NAMALWA (cell line): ENCODE measurements around the gene TUBB4B.

ENCODE experiments used
- DNase-seq: peaks from one replicate; pipeline ENCODE4 v3.0.0-alpha.2; 2015; ENCODE audit warnings: low spot score

TUBB4B gene

GRCh38 chr9:137240841-137241489 lies at the start of gene TUBB4B:
Gene TUBB4B, plus strand, starts transcription at chr9:137241287. Its CDS starts 74 bp downstream, at chr9:137241361.
- peak; percentile 100 for DNase-seq

- no peak for DNase-seq
Observed at GRCh38 chr9:137191691-137192447, 49.2 kb upstream of the TUBB4B start.

- DNase-seq: no peak
Observed at GRCh38 chr9:137192448-137192780, 48.7 kb upstream of the TUBB4B start.

- no peak for DNase-seq
Observed at GRCh38 chr9:137192859-137193258, 48.2 kb upstream of the TUBB4B start.

GRCh38 chr9:137193771-137194170 lies 47.3 kb upstream of the TUBB4B start:
- no peak for DNase-seq

- DNase-seq: no peak
Observed at GRCh38 chr9:137194388-137194787, 46.7 kb upstream of the TUBB4B start.

DNA sequence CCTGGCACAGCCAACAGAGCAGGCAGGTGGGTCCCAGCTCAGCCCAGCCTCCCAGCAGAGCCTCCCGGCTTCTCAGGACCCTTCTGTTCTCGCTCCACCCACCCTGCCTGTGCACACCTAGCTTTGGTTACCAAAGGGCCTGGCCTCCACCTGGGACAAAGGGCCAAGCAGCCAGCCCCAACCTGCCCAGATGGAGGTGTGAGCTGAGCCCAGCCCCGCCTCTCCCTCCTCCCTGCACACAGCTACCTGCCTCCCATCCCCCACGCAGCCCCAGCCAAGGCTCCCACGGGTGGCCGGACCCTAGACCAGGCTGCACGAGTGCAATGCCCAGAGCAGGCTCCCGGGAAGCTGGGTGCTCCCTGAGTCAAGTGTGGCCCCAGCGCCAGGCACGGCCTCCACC lies 46.2 kb upstream of the TUBB4B start:
- DNase-seq: no peak

DNA sequence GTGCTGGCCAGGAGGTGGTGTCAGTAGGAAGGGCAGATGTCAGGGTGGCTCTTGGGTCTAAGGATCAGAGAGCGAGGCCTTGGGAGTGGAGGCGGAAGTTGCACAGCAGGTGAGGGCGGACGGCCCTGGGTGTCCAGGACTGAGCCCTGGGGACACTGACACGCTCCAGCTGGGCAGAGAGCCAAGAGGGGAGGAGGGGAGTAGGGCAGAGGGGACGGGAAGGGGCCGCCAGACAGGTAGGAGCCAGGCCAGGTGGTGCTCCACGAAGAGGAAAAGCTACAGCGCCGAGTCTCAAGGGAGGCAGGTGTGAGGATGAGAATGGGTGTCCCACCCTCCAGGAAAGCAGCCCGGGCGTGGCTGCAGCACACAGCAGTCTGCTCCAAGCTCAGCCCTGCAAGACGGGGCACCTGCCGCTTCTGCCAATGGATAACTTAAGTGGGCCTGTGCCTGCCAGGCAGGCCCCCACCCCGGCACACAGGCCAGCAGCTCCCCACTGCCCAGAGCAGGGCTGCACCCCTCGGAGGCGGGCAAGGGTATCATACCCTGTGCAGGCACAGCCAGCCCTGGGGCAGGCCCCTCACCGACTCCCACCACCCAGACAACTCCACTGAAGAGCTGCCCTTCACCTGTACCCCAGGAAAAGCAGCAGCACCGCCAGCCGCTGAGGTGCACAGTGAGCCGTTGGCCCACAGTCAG lies 45.4 kb upstream of the TUBB4B start:
- DNase-seq: no peak

- DNase-seq: no peak
Observed at GRCh38 chr9:137198051-137198901, 42.8 kb upstream of the TUBB4B start.

- no peak for DNase-seq
Observed at GRCh38 chr9:137198902-137199283, 42.2 kb upstream of the TUBB4B start.

- no peak for DNase-seq
Observed at GRCh38 chr9:137199411-137200121, 41.5 kb upstream of the TUBB4B start.

GRCh38 chr9:137200311-137201204 lies 40.5 kb upstream of the TUBB4B start, which contains the start of gene TPRN:
Gene TPRN, minus strand, starts transcription at chr9:137200741. Its CDS starts 30 bp downstream, at chr9:137200711.
- DNase-seq: peak; percentile 99

DNA sequence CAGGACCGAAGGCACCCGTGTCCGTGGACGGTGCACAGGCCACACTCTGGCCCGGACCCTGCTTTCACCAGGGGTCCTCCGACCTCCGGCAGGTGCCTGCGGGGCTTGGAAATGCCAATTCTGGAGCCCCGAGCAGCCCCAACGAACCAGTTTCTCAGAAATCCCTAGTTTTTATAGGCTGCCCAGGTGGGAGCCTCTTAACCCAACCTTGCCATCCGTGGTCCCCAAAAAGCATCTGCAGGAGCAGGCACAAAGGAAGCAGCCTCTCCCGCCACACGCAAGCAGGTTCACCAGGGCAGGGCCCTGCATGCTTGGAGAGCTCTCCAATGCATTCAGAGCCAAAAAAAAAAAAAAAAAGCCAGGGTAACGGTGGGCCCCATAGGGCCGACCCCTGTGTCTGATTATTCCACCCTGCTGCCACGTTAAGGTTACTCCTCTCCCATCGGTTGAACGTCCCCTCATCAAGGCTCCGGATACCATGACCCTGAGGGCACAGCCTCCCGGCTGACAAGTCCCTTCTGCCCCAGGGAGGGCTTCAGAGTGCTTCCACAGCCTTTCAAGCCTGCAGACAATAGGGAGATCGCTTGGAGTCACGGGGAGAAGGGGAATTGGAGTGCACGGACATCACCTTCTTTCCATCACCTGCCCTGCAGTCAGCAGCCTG lies 39.8 kb upstream of the TUBB4B start:
- DNase-seq: peak; percentile 41

DNA sequence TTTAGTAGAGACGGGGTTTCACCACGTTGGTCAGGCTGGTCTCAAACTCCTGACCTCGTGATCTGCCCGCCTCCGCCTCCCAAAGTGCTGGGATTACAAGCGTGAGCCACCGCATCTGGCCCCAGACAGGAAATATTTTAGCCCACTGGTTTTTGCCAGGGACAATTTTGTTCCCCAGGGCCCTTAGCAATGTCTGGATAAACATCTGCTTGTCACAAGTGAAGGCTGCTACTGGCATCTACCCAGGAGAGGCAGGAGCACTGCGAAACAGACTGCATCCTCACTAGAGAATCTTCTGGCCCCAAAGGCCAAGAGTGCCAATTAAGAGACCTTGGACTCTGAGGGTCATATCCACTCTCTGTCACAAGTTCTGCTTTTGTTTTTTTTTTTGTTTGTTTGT lies 38.1 kb upstream of the TUBB4B start:
- no peak for DNase-seq

- no peak for DNase-seq
Observed at GRCh38 chr9:137204731-137205125, 36.4 kb upstream of the TUBB4B start.

DNA sequence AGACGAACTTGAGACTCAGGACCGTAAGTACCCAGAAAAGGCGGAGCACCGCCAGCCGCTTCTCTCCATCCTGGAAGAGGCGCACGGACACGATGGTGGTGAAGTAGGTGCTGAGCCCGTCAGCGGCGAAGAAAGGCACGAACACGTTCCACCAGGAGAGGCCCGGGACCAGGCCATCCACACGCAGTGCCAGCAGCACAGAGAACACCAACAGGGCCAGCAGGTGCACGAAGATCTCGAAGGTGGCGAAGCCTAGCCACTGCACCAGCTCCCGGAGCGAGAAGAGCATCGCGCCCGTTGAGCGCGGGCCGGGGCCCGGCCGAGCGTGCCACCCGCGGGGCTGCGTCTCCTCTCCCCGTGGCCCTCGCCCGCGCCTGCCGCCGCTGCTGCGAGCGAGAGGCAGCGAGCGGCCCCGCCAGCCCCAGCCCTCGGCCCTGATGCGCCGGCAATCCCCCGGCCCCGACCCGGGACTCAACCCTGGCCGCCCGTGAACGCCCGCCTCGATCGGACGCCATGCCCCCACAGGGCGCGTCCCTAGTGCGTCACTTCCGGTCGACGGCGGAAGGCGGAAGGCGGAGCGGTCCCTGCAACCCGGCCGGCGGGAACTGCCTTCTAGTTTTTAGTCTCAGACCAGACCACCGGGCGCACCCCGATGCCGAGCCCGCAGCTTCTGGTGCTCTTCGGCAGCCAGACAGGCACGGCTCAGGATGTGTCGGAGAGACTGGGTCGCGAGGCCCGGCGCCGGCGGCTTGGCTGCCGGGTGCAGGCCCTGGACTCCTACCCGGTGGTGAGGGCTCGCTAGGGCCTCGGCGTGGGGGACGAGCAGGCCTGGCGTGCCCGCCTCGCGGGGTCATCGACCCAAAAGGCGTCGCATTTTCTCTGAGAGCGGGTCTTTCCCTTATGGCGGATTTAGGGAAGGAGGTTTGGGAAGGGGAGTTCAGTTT lies 35.7 kb upstream of the TUBB4B start, which contains the start of the genes NDOR1 and TMEM203:
TSS of gene NDOR1 (plus strand) at position 575 of the 944 bp plus-strand sequence. CDS start at position 653, 78 bp downstream.
TSS of gene TMEM203 (minus strand) at position 523 of the 944 bp plus-strand sequence. CDS start at position 289, 234 bp downstream.
- peak; percentile 94 for DNase-seq

- DNase-seq: no peak
Observed at GRCh38 chr9:137206602-137207001, 34.5 kb upstream of the TUBB4B start.

DNA sequence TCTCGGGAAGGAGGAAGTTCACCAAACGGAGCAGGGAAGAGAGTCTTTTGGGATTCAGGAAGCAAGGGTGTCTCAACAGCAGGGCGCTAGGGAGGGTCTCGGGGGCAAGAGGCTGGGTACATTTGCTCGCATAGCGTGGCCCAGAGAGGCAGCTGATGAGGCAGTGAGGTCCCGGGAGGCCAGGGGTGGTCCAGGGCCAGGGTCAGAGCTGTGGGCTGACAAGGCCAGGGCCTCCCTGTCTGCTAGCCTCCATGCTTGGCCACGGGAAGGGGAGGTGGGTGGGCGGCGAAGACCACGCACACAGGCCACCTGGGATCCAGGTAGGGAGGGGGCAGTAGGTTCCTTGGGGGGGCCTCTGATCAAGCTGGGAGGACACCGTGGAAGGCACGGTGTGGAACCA lies 29.6 kb upstream of the TUBB4B start:
- no peak for DNase-seq
